ENCODE measurements around the gene TBC1D16. TPM values are rescaled to one million over a fixed set of nuclear protein-coding genes. Genes with fewer than 3 reads are reported as not detected.

Gene TBC1D16
- total RNA-seq, 1 experiment from 2014 or later: 21.1 TPM

- no TSS peak for BruUV-seq (replicated peaks)
- ChIA-PET CTCF (interaction anchor here (0.6 to 1.0 kb wide), 2 partner anchors 13 kb away, joined by 5 to 6 read pairs; no protein-coding TSS in a partner anchor), POLR2A (interaction anchor here (1.0 kb wide), 1 partner anchor 11 kb away, joined by 3 read pairs; no protein-coding TSS in a partner anchor)
- intact Hi-C loops (cut with micrococcal nuclease): no loop called here
- no peaks in the 10 kb centered on the region for H3K27me3 Mint-ChIP-seq (ENCODE audit: insufficient read depth, unreplicated experiment)
- H3K27ac Mint-ChIP-seq (ENCODE audit: low read depth, unreplicated experiment): no peak overlapping the region
- TF ChIP-seq, protein P1, sequence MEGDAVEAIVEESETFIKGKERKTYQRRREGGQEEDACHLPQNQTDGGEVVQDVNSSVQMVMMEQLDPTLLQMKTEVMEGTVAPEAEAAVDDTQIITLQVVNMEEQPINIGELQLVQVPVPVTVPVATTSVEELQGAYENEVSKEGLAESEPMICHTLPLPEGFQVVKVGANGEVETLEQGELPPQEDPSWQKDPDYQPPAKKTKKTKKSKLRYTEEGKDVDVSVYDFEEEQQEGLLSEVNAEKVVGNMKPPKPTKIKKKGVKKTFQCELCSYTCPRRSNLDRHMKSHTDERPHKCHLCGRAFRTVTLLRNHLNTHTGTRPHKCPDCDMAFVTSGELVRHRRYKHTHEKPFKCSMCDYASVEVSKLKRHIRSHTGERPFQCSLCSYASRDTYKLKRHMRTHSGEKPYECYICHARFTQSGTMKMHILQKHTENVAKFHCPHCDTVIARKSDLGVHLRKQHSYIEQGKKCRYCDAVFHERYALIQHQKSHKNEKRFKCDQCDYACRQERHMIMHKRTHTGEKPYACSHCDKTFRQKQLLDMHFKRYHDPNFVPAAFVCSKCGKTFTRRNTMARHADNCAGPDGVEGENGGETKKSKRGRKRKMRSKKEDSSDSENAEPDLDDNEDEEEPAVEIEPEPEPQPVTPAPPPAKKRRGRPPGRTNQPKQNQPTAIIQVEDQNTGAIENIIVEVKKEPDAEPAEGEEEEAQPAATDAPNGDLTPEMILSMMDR (IDR thresholded peaks at IDR 0.05; ENCODE audit: unreplicated experiment): no peak
- DNase-seq (ENCODE audit: unreplicated experiment): no peak
- no peak overlapping the region for H3K4me3 Mint-ChIP-seq (ENCODE audit: unreplicated experiment)
- H3K9me3 Mint-ChIP-seq (ENCODE audit: unreplicated experiment): no peaks in the 10 kb centered on the region
- H3K36me3 Mint-ChIP-seq (ENCODE audit: insufficient read depth, unreplicated experiment): peaks cover 11% of the 10 kb centered on the region
- H3K4me1 Mint-ChIP-seq (ENCODE audit: insufficient read depth, unreplicated experiment): peaks cover 7% of the 10 kb centered on the region
Observed at GRCh38 chr17:79955167-79955549, 80.5 kb downstream of the TBC1D16 start.

DNA sequence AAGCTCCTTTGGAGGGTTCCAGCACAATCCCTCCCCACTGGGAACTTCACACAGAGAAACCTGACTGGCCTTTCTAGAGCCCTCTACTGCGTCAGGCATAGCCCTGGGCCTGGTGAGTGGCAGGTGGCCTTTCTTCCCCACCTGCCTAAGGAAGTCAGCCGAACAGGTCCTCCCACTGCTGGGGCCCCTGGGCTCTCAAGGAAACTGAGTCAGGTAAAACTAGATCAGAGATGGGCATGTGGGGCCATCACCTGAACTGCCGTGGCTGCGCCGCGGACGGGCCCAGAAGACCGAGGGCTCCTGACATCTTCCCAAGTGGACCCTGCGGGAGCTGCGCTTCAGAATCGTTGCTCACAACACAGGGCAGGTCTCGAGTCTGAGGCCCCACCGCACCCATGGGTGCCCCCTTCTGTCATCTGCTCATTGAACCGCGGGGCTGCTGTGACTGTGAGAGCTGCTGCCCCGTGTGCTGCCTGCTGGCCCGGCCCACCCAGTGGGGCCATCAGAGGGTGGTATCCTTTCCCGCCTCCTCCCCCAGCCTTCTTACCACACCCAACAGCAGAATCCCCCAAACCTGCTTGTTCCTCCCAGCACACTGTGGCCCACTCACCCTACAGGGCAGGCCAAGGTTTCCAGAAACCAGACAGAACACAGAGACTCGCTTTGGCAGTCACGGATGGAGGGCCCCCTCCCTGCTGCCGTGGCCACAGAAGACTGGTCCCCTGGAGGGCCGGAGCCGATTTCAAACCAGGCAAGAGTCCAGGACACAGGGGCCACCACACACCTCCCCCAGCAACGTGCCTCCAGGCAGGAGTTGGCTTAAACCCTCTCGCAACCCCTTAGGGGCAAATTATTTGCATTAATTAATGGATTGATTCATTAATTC lies 81.1 kb downstream of the TBC1D16 start:
- Mint-ChIP-seq H3K4me3 (ENCODE audit: unreplicated experiment) (no peak overlapping the region), H3K4me1 (ENCODE audit: insufficient read depth, unreplicated experiment) (peaks cover 7% of the 10 kb centered on the region), H3K9me3 (ENCODE audit: unreplicated experiment) (no peaks in the 10 kb centered on the region), H3K36me3 (ENCODE audit: insufficient read depth, unreplicated experiment) (peaks cover 11% of the 10 kb centered on the region), H3K27me3 (ENCODE audit: insufficient read depth, unreplicated experiment) (no peaks in the 10 kb centered on the region), H3K27ac (ENCODE audit: low read depth, unreplicated experiment) (no peak overlapping the region)
- BruUV-seq (replicated peaks): no TSS peak
- TF ChIP-seq, protein P1 (IDR thresholded peaks at IDR 0.05; ENCODE audit: unreplicated experiment): no peak
- no peak for DNase-seq (ENCODE audit: unreplicated experiment)
- intact Hi-C loops (cut with micrococcal nuclease): no loop called here
- ChIA-PET CTCF (interaction anchor here (0.6 to 1.0 kb wide), 4 partner anchors 12 to 56 kb away, joined by 3 to 6 read pairs (median 3); no protein-coding TSS in a partner anchor), POLR2A (interaction anchor here (1.0 kb wide), 1 partner anchor 11 kb away, joined by 3 read pairs; no protein-coding TSS in a partner anchor)

- CTCF ChIA-PET: interaction anchor here (0.6 to 1.2 kb wide), 4 partner anchors 37 to 207 kb away, joined by 3 read pairs; no protein-coding TSS in a partner anchor
Observed at GRCh38 chr17:79953335-79953734, 82.3 kb downstream of the TBC1D16 start.

DNA sequence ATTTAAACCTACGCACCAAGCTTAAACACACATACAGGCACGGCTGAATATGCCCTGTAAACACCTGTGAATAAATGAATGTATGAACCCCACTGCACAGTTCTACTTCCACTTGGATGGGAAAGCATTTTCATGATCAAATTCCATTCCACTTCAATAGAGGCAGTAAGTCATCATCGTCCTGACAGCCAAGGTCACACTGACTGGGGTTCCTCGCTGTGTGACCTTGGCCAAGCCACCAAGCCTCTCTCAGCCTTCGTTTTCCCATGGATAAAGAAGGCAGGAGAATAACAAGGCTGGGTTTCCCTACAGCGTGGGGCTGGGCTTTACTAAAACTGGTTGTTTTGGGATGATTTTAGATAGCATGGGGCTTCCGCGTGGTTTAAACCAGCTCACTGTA lies 82.8 kb downstream of the TBC1D16 start:
- Mint-ChIP-seq H3K36me3 (ENCODE audit: insufficient read depth, unreplicated experiment) (peaks cover 11% of the 10 kb centered on the region), H3K27ac (ENCODE audit: low read depth, unreplicated experiment) (no peak overlapping the region), H3K4me3 (ENCODE audit: unreplicated experiment) (no peak overlapping the region)

More at GRCh38 chr17:79953335-79953734, 82.3 kb downstream of the TBC1D16 start:
- Mint-ChIP-seq H3K27ac (ENCODE audit: low read depth, unreplicated experiment) (no peak overlapping the region), H3K9me3 (ENCODE audit: unreplicated experiment) (no peaks in the 10 kb centered on the region), H3K4me1 (ENCODE audit: insufficient read depth, unreplicated experiment) (peaks cover 7% of the 10 kb centered on the region), H3K27me3 (ENCODE audit: insufficient read depth, unreplicated experiment) (no peaks in the 10 kb centered on the region), H3K4me3 (ENCODE audit: unreplicated experiment) (no peak overlapping the region), H3K36me3 (ENCODE audit: insufficient read depth, unreplicated experiment) (peaks cover 11% of the 10 kb centered on the region)
- POLR2A ChIA-PET: no interaction called here
- no TSS peak for BruUV-seq (replicated peaks)
- intact Hi-C loops (cut with micrococcal nuclease): no loop called here
- TF ChIP-seq, protein P1 (IDR thresholded peaks at IDR 0.05; ENCODE audit: unreplicated experiment): no peak
- DNase-seq (ENCODE audit: unreplicated experiment): no peak

More for the DNA sequence above, 82.8 kb downstream of the TBC1D16 start:
- TF ChIP-seq, protein P1 (IDR thresholded peaks at IDR 0.05; ENCODE audit: unreplicated experiment): no peak
- BruUV-seq (replicated peaks): no TSS peak
- no peaks in the 10 kb centered on the region for H3K27me3 Mint-ChIP-seq (ENCODE audit: insufficient read depth, unreplicated experiment)
- ChIA-PET CTCF (interaction anchor here (0.6 to 1.2 kb wide), 5 partner anchors 38 to 206 kb away, joined by 3 read pairs; no protein-coding TSS in a partner anchor), POLR2A (no interaction called here)
- no peaks in the 10 kb centered on the region for H3K9me3 Mint-ChIP-seq (ENCODE audit: unreplicated experiment)
- intact Hi-C loops (cut with micrococcal nuclease): no loop called here
- no peak for DNase-seq (ENCODE audit: unreplicated experiment)
- H3K4me1 Mint-ChIP-seq (ENCODE audit: insufficient read depth, unreplicated experiment): peaks cover 7% of the 10 kb centered on the region
